MM.1S (cell line): Measurements from ENCODE around the gene ATP1B4.

Experiments used
- DNase-seq: peaks from one replicate; pipeline ENCODE4 v3.0.0-alpha.2; 2015
- H2AFZ ChIP-seq: fragments of 300-600 bp; sonication (generic); 2 replicates; pipeline ENCODE4 v1.6.0; 2016; ENCODE audit warnings: antibody characterized with exemption, low read length
- H3F3A ChIP-seq: fragments of 300-600 bp; sonication (generic); 2 replicates; pipeline ENCODE4 v1.6.1; 2016; ENCODE audit warnings: mild to moderate bottlenecking, antibody characterized with exemption, low read length, moderate library complexity, mixed read lengths; ENCODE audit not compliant: insufficient read depth
- H3K27ac ChIP-seq: fragments of 300-600 bp; sonication (generic); 2 replicates; pipeline ENCODE4 v1.5.1; 2016; ENCODE audit warnings: mild to moderate bottlenecking, low read length
- H3K27me3 ChIP-seq: fragments of 300-600 bp; sonication (generic); replicated peaks from 2 replicates; pipeline ENCODE4 v1.6.0; 2016; ENCODE audit warnings: low read length; ENCODE audit not compliant: insufficient read depth
- H3K36me3 ChIP-seq: fragments of 300-600 bp; sonication (generic); replicated peaks from 2 replicates; pipeline ENCODE4 v1.6.1; 2016; ENCODE audit warnings: mild to moderate bottlenecking, low read length, mixed read lengths; ENCODE audit not compliant: insufficient read depth
- H3K4me1 ChIP-seq: fragments of 300-600 bp; sonication (generic); 2 replicates; pipeline ENCODE4 v1.6.1; 2016; ENCODE audit warnings: low read length, mixed read lengths
- H3K4me2 ChIP-seq: fragments of 300-600 bp; sonication (generic); 2 replicates; pipeline ENCODE4 v1.6.0; 2016; ENCODE audit warnings: low read depth, low read length
- H3K4me3 ChIP-seq: fragments of 300-600 bp; sonication (generic); 2 replicates; pipeline ENCODE4 v1.5.1; 2016; ENCODE audit warnings: low read length, mixed read lengths
- H3K79me2 ChIP-seq: fragments of 300-600 bp; sonication (generic); 2 replicates; pipeline ENCODE4 v1.6.1; 2016; ENCODE audit warnings: mixed run types, low read length, mixed read lengths
- H3K9ac ChIP-seq: fragments of 300-600 bp; sonication (generic); 2 replicates; pipeline ENCODE4 v1.6.1; 2016; ENCODE audit warnings: low read length, mixed read lengths
- H3K9me2 ChIP-seq: fragments of 300-600 bp; sonication (generic); replicated peaks from 2 replicates; pipeline ENCODE4 v1.6.1; 2016; ENCODE audit warnings: mild to moderate bottlenecking, low read length, mixed read lengths; ENCODE audit not compliant: insufficient read depth
- H3K9me3 ChIP-seq: fragments of 300-600 bp; sonication (generic); replicated peaks from 2 replicates; pipeline ENCODE4 v1.6.1; 2016; ENCODE audit warnings: mild to moderate bottlenecking, low read length, mixed read lengths; ENCODE audit not compliant: insufficient read depth
- H4K20me1 ChIP-seq: fragments of 300-600 bp; sonication (generic); 2 replicates; pipeline ENCODE4 v1.6.1; 2016; ENCODE audit warnings: mild to moderate bottlenecking, low read length, moderate library complexity, mixed read lengths; ENCODE audit not compliant: insufficient read depth
- EZH2 ChIP-seq: fragments of 300-600 bp; sonication (generic); optimal IDR thresholded peaks from 2 replicates; pipeline ENCODE3; 2017; ENCODE audit warnings: low read depth, mild to moderate bottlenecking, antibody characterized with exemption, low read length, mixed read lengths
- EZH2phosphoT487 ChIP-seq: fragments of 300-600 bp; sonication (generic); IDR thresholded peaks from 2 replicates; pipeline ENCODE4 v1.6.1; 2018; ENCODE audit warnings: antibody characterized with exemption, low read length
- TF ChIP-seq, protein P1 (sequence below): fragments of 300-600 bp; sonication (generic); IDR thresholded peaks from 2 replicates; pipeline ENCODE4 v1.5.1; 2016; ENCODE audit warnings: antibody characterized with exemption, low read length, mixed read lengths

The ATP1B4 gene

DNA sequence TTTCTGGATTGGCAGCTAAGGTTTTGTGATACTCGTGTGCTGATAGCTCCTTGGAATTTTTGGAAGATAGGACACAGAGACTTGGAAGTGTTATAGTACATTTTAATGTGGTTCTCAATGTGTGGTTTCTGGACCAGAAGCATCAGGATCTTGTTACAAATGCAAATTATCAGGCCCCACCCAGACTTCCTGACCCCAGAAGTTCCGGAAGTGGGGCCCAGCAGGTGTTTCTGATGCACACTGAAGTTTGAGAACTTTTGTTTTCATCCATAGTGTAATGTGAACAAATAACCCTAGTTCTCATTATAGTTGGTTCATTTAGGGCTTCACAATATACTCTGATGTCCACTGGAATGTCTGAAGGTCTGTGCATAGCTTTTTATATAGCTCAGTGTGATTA, 57.6 kb downstream of the ATP1B4 start:
- no peak for TF ChIP-seq EZH2
- no peak for TF ChIP-seq EZH2phosphoT487
- TF ChIP-seq, protein P1, sequence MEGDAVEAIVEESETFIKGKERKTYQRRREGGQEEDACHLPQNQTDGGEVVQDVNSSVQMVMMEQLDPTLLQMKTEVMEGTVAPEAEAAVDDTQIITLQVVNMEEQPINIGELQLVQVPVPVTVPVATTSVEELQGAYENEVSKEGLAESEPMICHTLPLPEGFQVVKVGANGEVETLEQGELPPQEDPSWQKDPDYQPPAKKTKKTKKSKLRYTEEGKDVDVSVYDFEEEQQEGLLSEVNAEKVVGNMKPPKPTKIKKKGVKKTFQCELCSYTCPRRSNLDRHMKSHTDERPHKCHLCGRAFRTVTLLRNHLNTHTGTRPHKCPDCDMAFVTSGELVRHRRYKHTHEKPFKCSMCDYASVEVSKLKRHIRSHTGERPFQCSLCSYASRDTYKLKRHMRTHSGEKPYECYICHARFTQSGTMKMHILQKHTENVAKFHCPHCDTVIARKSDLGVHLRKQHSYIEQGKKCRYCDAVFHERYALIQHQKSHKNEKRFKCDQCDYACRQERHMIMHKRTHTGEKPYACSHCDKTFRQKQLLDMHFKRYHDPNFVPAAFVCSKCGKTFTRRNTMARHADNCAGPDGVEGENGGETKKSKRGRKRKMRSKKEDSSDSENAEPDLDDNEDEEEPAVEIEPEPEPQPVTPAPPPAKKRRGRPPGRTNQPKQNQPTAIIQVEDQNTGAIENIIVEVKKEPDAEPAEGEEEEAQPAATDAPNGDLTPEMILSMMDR, result no peak

DNA sequence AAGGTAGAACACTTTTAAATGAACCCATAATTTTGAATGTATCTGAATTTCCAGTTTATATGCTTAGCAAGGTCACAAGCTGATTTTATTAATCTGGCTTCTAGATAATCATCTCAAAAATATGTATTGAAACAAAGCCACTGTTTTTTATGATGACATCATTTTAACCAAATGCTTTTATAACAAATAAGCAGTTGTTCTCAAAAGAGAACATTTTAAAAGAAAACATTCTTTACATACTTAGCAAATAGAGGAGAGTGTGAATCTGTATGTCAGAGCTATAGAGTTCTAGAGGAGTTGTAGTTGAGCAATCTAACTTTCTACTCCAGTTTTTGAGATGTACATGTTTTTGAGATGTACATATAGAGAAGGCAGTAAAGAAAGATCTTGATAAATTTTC, 64.7 kb downstream of the ATP1B4 start:
- Histone ChIP-seq H3K9ac (no peak overlapping the region), H3K79me2 (no peaks in the 10 kb centered on the region), H3K9me3 (no peaks in the 10 kb centered on the region), H3K36me3 (no peaks in the 10 kb centered on the region), H3K4me1 (no peaks in the 10 kb centered on the region), H3K27me3 (no peaks in the 10 kb centered on the region), H4K20me1 (no peaks in the 10 kb centered on the region), H3F3A (no peaks in the 10 kb centered on the region), H2AFZ (no peak overlapping the region), H3K4me2 (no peak overlapping the region), H3K4me3 (no peak overlapping the region), H3K27ac (no peak overlapping the region), H3K9me2 (no peaks in the 10 kb centered on the region)
- TF ChIP-seq EZH2 (no peak), EZH2phosphoT487 (no peak)
- TF ChIP-seq, protein P1, result no peak
- DNase-seq, result no peak

More for the DNA sequence above, 57.6 kb downstream of the ATP1B4 start:
- Histone ChIP-seq H3K36me3 (no peaks in the 10 kb centered on the region), H3K9me2 (no peaks in the 10 kb centered on the region), H3K9ac (no peak overlapping the region), H3K79me2 (no peaks in the 10 kb centered on the region), H3K4me3 (no peak overlapping the region; the same call in 1 of the 2 replicates), H3K27me3 (no peaks in the 10 kb centered on the region), H3K4me2 (peak overlapping the region; percentile 42), H3K4me1 (peaks cover 22% of the 10 kb centered on the region), H3F3A (0 out of 2 replicates have a peak, but pooled peaks cover 7% of the 10 kb centered on the region), H3K9me3 (no peaks in the 10 kb centered on the region), H4K20me1 (no peaks in the 10 kb centered on the region), H3K27ac (peak overlapping the region; percentile 50; the same call in 1 of the 2 replicates), H2AFZ (0 out of 2 replicates have a peak overlapping the region, but pooled peaks have one; percentile 3)
- peak; percentile 79 for DNase-seq

DNA sequence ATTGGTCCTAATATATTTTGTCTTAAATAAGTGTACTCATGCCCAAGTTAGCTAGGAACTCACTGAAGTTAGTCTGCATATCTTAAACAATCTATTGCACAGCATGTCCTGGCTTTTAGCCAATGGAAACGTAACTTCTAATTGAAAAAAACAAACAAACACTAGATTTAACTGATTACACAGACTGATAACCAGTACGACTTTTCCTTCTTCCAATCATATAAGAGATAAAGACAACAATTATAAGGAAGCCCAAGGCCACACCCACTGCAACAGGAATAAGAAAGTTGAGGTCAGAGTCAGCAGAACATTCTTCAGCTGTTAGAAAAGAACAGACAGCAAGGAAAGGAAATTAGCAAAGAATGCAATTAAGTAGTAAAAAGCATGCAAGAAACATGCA, 66.4 kb downstream of the ATP1B4 start:
- no peak for DNase-seq
- H3K4me3 ChIP-seq, result no peak overlapping the region
- no peaks in the 10 kb centered on the region for H4K20me1 ChIP-seq
- H3K9ac ChIP-seq, result no peak overlapping the region
- no peaks in the 10 kb centered on the region for H3K9me3 ChIP-seq
- no peaks in the 10 kb centered on the region for H3K9me2 ChIP-seq
- no peak overlapping the region for H2AFZ ChIP-seq
- no peaks in the 10 kb centered on the region for H3K79me2 ChIP-seq
- H3K4me2 ChIP-seq, result no peak overlapping the region
- TF ChIP-seq EZH2phosphoT487, result no peak
- TF ChIP-seq, protein P1, result no peak
- TF ChIP-seq EZH2, result no peak
- no peaks in the 10 kb centered on the region for H3K27me3 ChIP-seq
- H3K36me3 ChIP-seq, result no peaks in the 10 kb centered on the region
- H3K4me1 ChIP-seq, result no peaks in the 10 kb centered on the region
- no peak overlapping the region for H3K27ac ChIP-seq
- H3F3A ChIP-seq, result no peaks in the 10 kb centered on the region
